ENCODE measurements around the gene ERBB2.
A peak's percentile ranks its signal among the peaks of the same experiment; 100 is the strongest.
"Not testable (repeated sequence)": the region's sequence is repeated elsewhere in the genome, so short reads cannot be mapped to it uniquely, and the experiment has no call there.

Gene ERBB2

GRCh38 chr17:39678340-39679116 lies 21.3 kb upstream of the ERBB2 start:
- no peak for DNase-seq (ENCODE audit: low read depth in 3 of 3)

GRCh38 chr17:39679521-39680192 lies 20.2 kb upstream of the ERBB2 start:
- DNase-seq (ENCODE audit: low read depth in 3 of 3) = no peak

- no peak for DNase-seq (ENCODE audit: low read depth in 3 of 3)
Measured at GRCh38 chr17:39683295-39683939, 16.4 kb upstream of the ERBB2 start.

- DNase-seq (ENCODE audit: low read depth in 3 of 3) = no peak
Measured at GRCh38 chr17:39684369-39685192, 15.3 kb upstream of the ERBB2 start.

GRCh38 chr17:39687101-39687545 lies 12.7 kb upstream of the ERBB2 start:
- no peak for DNase-seq (ENCODE audit: low read depth in 3 of 3)

GRCh38 chr17:39687546-39688474 lies 12.1 kb upstream of the ERBB2 start, which contains the start of gene PGAP3:
Gene PGAP3, minus strand, starts transcription at chr17:39688057. Its CDS starts 43 bp downstream, at chr17:39688014.
- DNase-seq (ENCODE audit: low read depth in 3 of 3) = peak; percentile 74 to 79 (median 75)

- DNase-seq (ENCODE audit: low read depth in 3 of 3) = no peak
Measured at GRCh38 chr17:39688475-39688835, 11.4 kb upstream of the ERBB2 start.

GRCh38 chr17:39688945-39689344 lies 10.9 kb upstream of the ERBB2 start:
- no peak for DNase-seq (ENCODE audit: low read depth in 3 of 3)

GRCh38 chr17:39694593-39694992 lies 5.3 kb upstream of the ERBB2 start:
- DNase-seq (ENCODE audit: low read depth in 3 of 3) = no peak

- no peak for DNase-seq (ENCODE audit: low read depth in 3 of 3)
Measured at GRCh38 chr17:39695089-39695474, 4.8 kb upstream of the ERBB2 start.

- no peak for DNase-seq (ENCODE audit: low read depth in 3 of 3)
Measured at GRCh38 chr17:39696731-39697130, 3.1 kb upstream of the ERBB2 start.

- DNase-seq (ENCODE audit: low read depth in 3 of 3) = no peak
Measured at GRCh38 chr17:39697961-39698360, 1.9 kb upstream of the ERBB2 start.

- not testable (repeated sequence) for DNase-seq (ENCODE audit: low read depth in 3 of 3)
Measured at GRCh38 chr17:39699157-39699817, 577 bp upstream of the ERBB2 start.

- DNase-seq (ENCODE audit: low read depth in 3 of 3) = no peak
Measured at GRCh38 chr17:39700148-39700987, 504 bp downstream of the ERBB2 start.

GRCh38 chr17:39701012-39701783 lies 1.3 kb downstream of the ERBB2 start:
- DNase-seq (ENCODE audit: low read depth in 3 of 3) = no peak

GRCh38 chr17:39701784-39702422 lies 2.0 kb downstream of the ERBB2 start:
- no peak for DNase-seq (ENCODE audit: low read depth in 3 of 3)

GRCh38 chr17:39702901-39703893 lies 3.3 kb downstream of the ERBB2 start:
- no peak for DNase-seq (ENCODE audit: low read depth in 3 of 3)

Measured in stimulated activated CD4-positive, alpha-beta T cell treated with anti-CD3 and anti-CD28 coated beads, TNF-alpha, amount 100 ng/mL, for 4 hours (primary cell).